ENCODE measurements around the gene OPRM1.

- TF ChIP-seq CTCF (IDR thresholded peaks at IDR 0.05; ENCODE audit: insufficient read depth, low read length) (no peak), POLR2AphosphoS5 (IDR thresholded peaks at IDR 0.05; ENCODE audit: low read depth) (no peak)
These were observed 32.2 kb downstream of the OPRM1 start for GRCh38 chr6:154071236-154071635.

All from HL-60 (cell line).